H1 (cell line): ENCODE results near the gene DUSP2. TPM values are rescaled to one million over a fixed set of nuclear protein-coding genes. Genes with fewer than 3 reads are reported as not detected.

Source experiments
- CHD7 ChIP-seq: fragments of 300-600 bp; sonication (generic); IDR thresholded peaks from 2 replicates; pipeline ENCODE4 v1.7.1; 2012; ENCODE audit warnings: low read length, moderate library complexity, mild to moderate bottlenecking, inconsistent platforms; ENCODE audit not compliant: insufficient replicate concordance
- CTCF ChIP-seq, 3 experiments: IDR thresholded peaks; 1 replicate in 2 of 3; 2 replicates in 1 of 3; pipeline versions ENCODE4 v1.5.1 to v1.6.1; 2011; ENCODE audit warnings: low read length in 3 of 3, mild to moderate bottlenecking in 3 of 3, inconsistent platforms in 2 of 3, low read depth in 1 of 3, moderate library complexity in 1 of 3; ENCODE audit not compliant: insufficient read depth in 1 of 3; ENCODE audit errors: control extremely low read depth in 1 of 3
- EP300 ChIP-seq, 2 experiments: IDR thresholded peaks; 1 replicate in 1 of 2; 2 replicates in 1 of 2; pipeline ENCODE4 v1.6.1; 2011 to 2012; ENCODE audit warnings: low read depth in 2 of 2, low read length in 2 of 2, mild to moderate bottlenecking in 2 of 2, borderline replicate concordance in 1 of 2, inconsistent platforms in 1 of 2, moderate library complexity in 1 of 2
- MAX ChIP-seq: IDR thresholded peaks from 2 replicates; pipeline ENCODE4 v1.6.1; 2012; ENCODE audit warnings: inconsistent platforms
- PHF8 ChIP-seq: fragments of 200-600 bp; sonication (generic); conservative IDR thresholded peaks from 2 replicates; pipeline ENCODE4 v1.7.1; 2012; ENCODE audit warnings: low read depth, mild to moderate bottlenecking, inconsistent platforms, low read length, moderate library complexity
- SP1 ChIP-seq: IDR thresholded peaks from 2 replicates; pipeline ENCODE4 v1.6.1; 2011; ENCODE audit warnings: low read depth, low read length
- polyA plus RNA-seq, 7 experiments: library from polyadenylated mRNA; depleted of rRNA in 3 of 7; stranded (reverse) in 5 of 7; unstranded in 2 of 7; fragments of >200 nt in 5 of 7; fragments of 200-250 nt in 2 of 7; gene quantifications; 1 replicate in 5 of 7; 2 replicates in 1 of 7; 4 replicates in 1 of 7; pipeline versions ENCODE4 v1.2.1 to v1.2.3, GENCODE V29; 2011 to 2013; ENCODE audit warnings: missing spikeins in 2 of 7, mixed read lengths in 2 of 7
- total RNA-seq: library from RNA; stranded (reverse); fragmentation: NEBNext Ultra II Directional; extraction: Animal tissue kit (Norgen Biotek cat#: 25700); gene quantifications from 2 replicates; pipeline ENCODE4 v1.2.1, GENCODE V29; 2021

DUSP2 gene
- total and polyA plus RNA-seq, 2 of the 8 experiments (the other 6 are each of a cell fraction or from before 2014, with no cell fraction given), result 10.1 to 10.4 TPM

GRCh38 chr2:96100893-96101304, 44.3 kb downstream of the DUSP2 start (continued):
- TF ChIP-seq CHD7, result no peak
- TF ChIP-seq CTCF (IDR thresholded peaks at IDR 0.05; ENCODE audit: control extremely low read depth in 1 of 3, insufficient read depth in 1 of 3, low read depth in 1 of 3, low read length in 3 of 3), result no peak
- TF ChIP-seq SP1, result no peak
- no peak for TF ChIP-seq PHF8
- TF ChIP-seq MAX, result no peak
- TF ChIP-seq EP300 (IDR thresholded peaks at IDR 0.05; ENCODE audit: borderline replicate concordance in 1 of 2, low read depth in 2 of 2, low read length in 2 of 2), result no peak
